ENCODE results near the gene DOCK2. TPM values are rescaled to one million over a fixed set of nuclear protein-coding genes. Genes with fewer than 3 reads are reported as not detected.

DOCK2 gene
- total RNA-seq, 1 experiment from 2014 or later = 4.6 TPM

- TF ChIP-seq ZNF416 (CRISPR knock-in tag; IDR thresholded peaks at IDR 0.05) (no peak), SMAD4 (CRISPR knock-in tag; IDR thresholded peaks at IDR 0.05) (no peak)
Observed at GRCh38 chr5:169914766-169915165, 277.7 kb downstream of the DOCK2 start (continued).

GRCh38 chr5:169917500-169917899 lies 280.4 kb downstream of the DOCK2 start:
- no peaks in the 10 kb centered on the region for H3K9me3 Mint-ChIP-seq
- ChIA-PET CTCF (interaction anchor here (1.4 to 1.9 kb wide), 2 partner anchors 15 to 63 kb away, joined by 6 to 7 read pairs; partner anchors contain the start of gene INSYN2B), POLR2A (no interaction called here)
- peaks cover 6% of the 10 kb centered on the region; the same call in 1 of the 2 replicates for H3K4me1 Mint-ChIP-seq
- no peak overlapping the region for H3K27ac Mint-ChIP-seq
- TF ChIP-seq ATF6 (CRISPR knock-in tag; IDR thresholded peaks at IDR 0.05) (no peak), MLX (CRISPR knock-in tag; IDR thresholded peaks at IDR 0.05) (no peak), RELA (CRISPR knock-in tag; IDR thresholded peaks at IDR 0.05; ENCODE audit: borderline replicate concordance) (no peak)
- H3K36me3 Mint-ChIP-seq = no peaks in the 10 kb centered on the region
- DNase-seq (ENCODE audit: low spot score) = no peak
- H3K4me3 Mint-ChIP-seq = no peak overlapping the region
- no peaks in the 10 kb centered on the region for H3K27me3 Mint-ChIP-seq (ENCODE audit: low read depth)
- no peak for ATAC-seq

- POLR2A ChIA-PET = no interaction called here
Observed at GRCh38 chr5:169918228-169918627, 281.2 kb downstream of the DOCK2 start.

GRCh38 chr5:169920474-169920873 lies 283.4 kb downstream of the DOCK2 start:
- no peak for TF ChIP-seq CDX4 (CRISPR knock-in tag; IDR thresholded peaks at IDR 0.05; ENCODE audit: borderline replicate concordance)

More at GRCh38 chr5:169918228-169918627, 281.2 kb downstream of the DOCK2 start:
- ATAC-seq (no peak), DNase-seq (ENCODE audit: low spot score) (no peak)
- no peak overlapping the region for H3K4me3 Mint-ChIP-seq
- no peak overlapping the region for H3K27ac Mint-ChIP-seq
- no peaks in the 10 kb centered on the region for H3K27me3 Mint-ChIP-seq (ENCODE audit: low read depth)
- no peaks in the 10 kb centered on the region for H3K36me3 Mint-ChIP-seq
- H3K4me1 Mint-ChIP-seq = peaks cover 6% of the 10 kb centered on the region; the same call in 1 of the 2 replicates
- no peaks in the 10 kb centered on the region for H3K9me3 Mint-ChIP-seq
- TF ChIP-seq ZNF671 (CRISPR knock-in tag; IDR thresholded peaks at IDR 0.05) (no peak), STAT6 (CRISPR knock-in tag; conservative IDR thresholded peaks at IDR 0.05; ENCODE audit: low read depth) (no peak), SP1 (CRISPR knock-in tag; conservative IDR thresholded peaks at IDR 0.05) (no peak), FOXP1 (CRISPR knock-in tag; IDR thresholded peaks at IDR 0.05; ENCODE audit: borderline replicate concordance) (no peak), ZSCAN18 (CRISPR knock-in tag; IDR thresholded peaks at IDR 0.05) (no peak)
- CTCF ChIA-PET = no interaction called here

More at GRCh38 chr5:169920474-169920873, 283.4 kb downstream of the DOCK2 start:
- no peaks in the 10 kb centered on the region for H3K9me3 Mint-ChIP-seq
- H3K36me3 Mint-ChIP-seq = no peaks in the 10 kb centered on the region
- no peak overlapping the region for H3K27ac Mint-ChIP-seq
- H3K27me3 Mint-ChIP-seq (ENCODE audit: low read depth) = no peaks in the 10 kb centered on the region
- H3K4me1 Mint-ChIP-seq = peaks cover 6% of the 10 kb centered on the region; the same call in 1 of the 2 replicates
- no peak overlapping the region for H3K4me3 Mint-ChIP-seq
- CTCF ChIA-PET = interaction anchor here (1.0 to 4.3 kb wide), 2 partner anchors 60 to 94 kb away, joined by 3 to 25 read pairs; partner anchors contain the start of gene INSYN2B
- DNase-seq (ENCODE audit: low spot score) (no peak), ATAC-seq (no peak)
- POLR2A ChIA-PET = no interaction called here

Measured in WTC11 (cell line).